Activated CD8-positive, alpha-beta memory T cell treated with anti-CD3 and anti-CD28 coated beads for 36 hours (primary cell): ENCODE measurements around the gene KRTAP3-3. TPM values are rescaled to one million over a fixed set of nuclear protein-coding genes. Genes with fewer than 3 reads are reported as not detected.
"Not testable (repeated sequence)": the region's sequence is repeated elsewhere in the genome, so short reads cannot be mapped to it uniquely, and the experiment has no call there.

Experiments
- CTCF ChIA-PET: fragments of 350-600 bp; sonication (Branson Sonifier 250); formaldehyde crosslinking; loops from one replicate; lab custom pipeline; 2021; ENCODE audit warnings: antibody characterized with exemption; lab: Charles Lee
- POLR2A ChIA-PET: fragments of 350-600 bp; sonication (Branson Sonifier 250); formaldehyde crosslinking; loops from one replicate; lab custom pipeline; 2021; ENCODE audit warnings: antibody characterized with exemption; lab: Charles Lee
- total RNA-seq, 2 experiments: library from RNA; stranded (reverse); gene quantifications; one replicate each; pipeline ENCODE4 v1.2.3, GENCODE V29; 2021

Gene KRTAP3-3
- total RNA-seq, 2 experiments from 2014 or later, result not detected

- CTCF ChIA-PET, result interaction anchor here (1.0 kb wide), 1 partner anchor 17 kb away, joined by 3 read pairs; the partner anchor contains the start of gene KRTAP1-5
- POLR2A ChIA-PET, result no interaction called here
Observed at GRCh38 chr17:41009936-41010335, 16.0 kb upstream of the KRTAP3-3 start.

GRCh38 chr17:41009301-41009760 lies 15.4 kb upstream of the KRTAP3-3 start:
- POLR2A ChIA-PET, result no interaction called here
- CTCF ChIA-PET, result interaction anchor here (1.0 kb wide), 1 partner anchor 17 kb away, joined by 3 read pairs; the partner anchor contains the start of gene KRTAP1-5

GRCh38 chr17:41008811-41009210 lies 14.8 kb upstream of the KRTAP3-3 start, which contains the start of gene KRTAP3-1:
KRTAP3-1 (minus strand) TSS chr17:41009128; CDS start chr17:41009074, 54 bp downstream.
- ChIA-PET CTCF (interaction anchor here (1.0 kb wide), 1 partner anchor 18 kb away, joined by 3 read pairs; the partner anchor contains the start of gene KRTAP1-5), POLR2A (no interaction called here)

GRCh38 chr17:41004397-41004796 lies 10.4 kb upstream of the KRTAP3-3 start:
- ChIA-PET POLR2A (no interaction called here), CTCF (no interaction called here)

- ChIA-PET CTCF (no interaction called here), POLR2A (no interaction called here)
Observed at GRCh38 chr17:41003926-41004325, 10.0 kb upstream of the KRTAP3-3 start.

- POLR2A ChIA-PET, result no interaction called here
- CTCF ChIA-PET, result no interaction called here
Observed at GRCh38 chr17:41002814-41003213, 8.8 kb upstream of the KRTAP3-3 start.

GRCh38 chr17:41001795-41002194 lies 7.8 kb upstream of the KRTAP3-3 start:
- ChIA-PET POLR2A (no interaction called here), CTCF (no interaction called here)

GRCh38 chr17:40999563-40999962 lies 5.6 kb upstream of the KRTAP3-3 start, which contains the start of gene KRTAP3-2:
KRTAP3-2 (minus strand) TSS chr17:40999906; CDS start chr17:40999853, 53 bp downstream.
- POLR2A ChIA-PET, CTCF ChIA-PET: not testable (repeated sequence)

GRCh38 chr17:40997361-40997760 lies 3.4 kb upstream of the KRTAP3-3 start:
- POLR2A ChIA-PET, result no interaction called here
- CTCF ChIA-PET, result no interaction called here

GRCh38 chr17:40996829-40997228 lies 2.9 kb upstream of the KRTAP3-3 start:
- CTCF ChIA-PET, result no interaction called here
- POLR2A ChIA-PET, result no interaction called here

GRCh38 chr17:40995116-40995515 lies 1.2 kb upstream of the KRTAP3-3 start:
- ChIA-PET CTCF (no interaction called here), POLR2A (no interaction called here)

GRCh38 chr17:40993084-40993483 lies 880 bp downstream of the KRTAP3-3 start:
- POLR2A ChIA-PET, result no interaction called here
- CTCF ChIA-PET, result no interaction called here

- POLR2A ChIA-PET, result no interaction called here
- CTCF ChIA-PET, result no interaction called here
Observed at GRCh38 chr17:40992666-40993065, 1.3 kb downstream of the KRTAP3-3 start.

- POLR2A ChIA-PET, result no interaction called here
- CTCF ChIA-PET, result no interaction called here
Observed at GRCh38 chr17:40986920-40987319, 7.0 kb downstream of the KRTAP3-3 start.

GRCh38 chr17:40984226-40984625 lies 9.7 kb downstream of the KRTAP3-3 start, which contains the start of gene KRT40:
KRT40 (minus strand) TSS chr17:40984326; CDS start chr17:40984273, 53 bp downstream.
- POLR2A ChIA-PET, result no interaction called here
- CTCF ChIA-PET, result no interaction called here

- ChIA-PET POLR2A (no interaction called here), CTCF (interaction anchor here (0.8 kb wide), 1 partner anchor 9 kb away, joined by 3 read pairs; no protein-coding TSS in a partner anchor)
Observed at GRCh38 chr17:40981115-40981514, 12.8 kb downstream of the KRTAP3-3 start.

GRCh38 chr17:40980596-40980995 lies 13.4 kb downstream of the KRTAP3-3 start:
- POLR2A ChIA-PET, result no interaction called here

GRCh38 chr17:40980117-40980516 lies 13.8 kb downstream of the KRTAP3-3 start:
- CTCF ChIA-PET, result no interaction called here
- POLR2A ChIA-PET, result no interaction called here

More at GRCh38 chr17:40980596-40980995, 13.4 kb downstream of the KRTAP3-3 start:
- CTCF ChIA-PET, result no interaction called here

- POLR2A ChIA-PET, result no interaction called here
- CTCF ChIA-PET, result no interaction called here
Observed at GRCh38 chr17:40978575-40979151, 15.3 kb downstream of the KRTAP3-3 start.

- ChIA-PET CTCF (no interaction called here), POLR2A (no interaction called here)
Observed at GRCh38 chr17:40975516-40975915, 18.4 kb downstream of the KRTAP3-3 start.

- ChIA-PET CTCF (no interaction called here), POLR2A (no interaction called here)
Observed at GRCh38 chr17:40974366-40974765, 19.6 kb downstream of the KRTAP3-3 start.
